HG03064 (cell line): Measurements from ENCODE around the gene CPTP.
"Not testable (repeated sequence)": the region's sequence is repeated elsewhere in the genome, so short reads cannot be mapped to it uniquely, and the experiment has no call there.

ENCODE experiments used
- ATAC-seq: cut with Tn5 transposase; IDR thresholded peaks from one replicate; pipeline ENCODE4 v1.9.1; 2021; ENCODE audit warnings: low read depth; ENCODE audit not compliant: unreplicated experiment

The CPTP gene

GRCh38 chr1:1305300-1306069, 19.1 kb upstream of the CPTP start:
- ATAC-seq, result no peak

- ATAC-seq, result no peak
Observed at GRCh38 chr1:1306070-1306660, 18.4 kb upstream of the CPTP start.

GRCh38 chr1:1306661-1307260, 17.8 kb upstream of the CPTP start:
- ATAC-seq, result no peak

GRCh38 chr1:1307261-1307922, 17.2 kb upstream of the CPTP start:
- ATAC-seq, result no peak

GRCh38 chr1:1307923-1308755, 16.5 kb upstream of the CPTP start, which contains the start of the genes ACAP3 and PUSL1:
Gene ACAP3, minus strand, starts transcription at chr1:1307930. Its CDS starts 115 bp downstream, at chr1:1307815.
Gene PUSL1, plus strand, starts transcription at chr1:1308597. Its CDS starts 47 bp downstream, at chr1:1308644.
- peak; percentile 42 for ATAC-seq

GRCh38 chr1:1308756-1309250, 15.8 kb upstream of the CPTP start:
- peak; percentile 5 for ATAC-seq

GRCh38 chr1:1309251-1310108, 15.1 kb upstream of the CPTP start:
- ATAC-seq, result no peak

GRCh38 chr1:1310109-1310385, 14.6 kb upstream of the CPTP start:
- ATAC-seq, result no peak

GRCh38 chr1:1310476-1311053, 14.0 kb upstream of the CPTP start:
- no peak for ATAC-seq

GRCh38 chr1:1311107-1312104, 13.2 kb upstream of the CPTP start:
- ATAC-seq, result no peak

- no peak for ATAC-seq
Observed at GRCh38 chr1:1312450-1313314, 11.9 kb upstream of the CPTP start.

- ATAC-seq, result no peak
Observed at GRCh38 chr1:1313500-1314236, 10.9 kb upstream of the CPTP start.

GRCh38 chr1:1314237-1314586, 10.4 kb upstream of the CPTP start:
- no peak for ATAC-seq

- ATAC-seq, result no peak
Observed at GRCh38 chr1:1314678-1315335, 9.8 kb upstream of the CPTP start.

- no peak for ATAC-seq
Observed at GRCh38 chr1:1315435-1315954, 9.1 kb upstream of the CPTP start.

GRCh38 chr1:1316199-1316598, 8.4 kb upstream of the CPTP start:
- ATAC-seq, result not testable (repeated sequence)
